ENCODE data around the gene UBR2. TPM values are rescaled to one million over a fixed set of nuclear protein-coding genes. Genes with fewer than 3 reads are reported as not detected.

Gene UBR2
- total RNA-seq, 4 donors from 2014 or later: 15.9 to 52.7 (median 49.4) TPM

- DNase-seq: no peak
- Histone ChIP-seq H3K27me3 (no peaks in the 10 kb centered on the region), H3K4me3 (no peak overlapping the region), H3K36me3 (no peaks in the 10 kb centered on the region), H3K9me3 (no peaks in the 10 kb centered on the region), H3K27ac (no peak overlapping the region), H3K4me1 (no peaks in the 10 kb centered on the region)
- 88 to 98% methylated on average over 1 of the region's 1 CpG for WGBS, 2 donors (ENCODE audit: low coverage in 1 of 2)
- intact Hi-C loops (cut with DNase I; ENCODE audit: low total_unique reads): no loop called here
- TF ChIP-seq CTCF (IDR thresholded peaks at IDR 0.05) (no peak), POLR2A (IDR thresholded peaks at IDR 0.05) (no peak), POLR2AphosphoS5 (IDR thresholded peaks at IDR 0.05) (no peak), EP300 (IDR thresholded peaks at IDR 0.05; ENCODE audit: low read depth) (no peak)
- in situ Hi-C loops (cut with MboI; ENCODE audit: low pct_ligation_motif_present in 1 of 4, low pct_unique_long_range_greater_than_20kb in 1 of 4, low sequenced_read_pairs in 3 of 4): loop anchor here (25.0 kb wide), 2 partner anchors 265 to 440 kb away; no protein-coding TSS in a partner anchor
Observed at GRCh38 chr6:42527204-42527603, 36.6 kb upstream of the UBR2 start.

GRCh38 chr6:42530296-42530695 is 33.5 kb upstream of the UBR2 start:
- intact Hi-C loops (cut with DNase I; ENCODE audit: low total_unique reads): loop anchor here (5.0 kb wide), 1 partner anchor 268 kb away; no protein-coding TSS in a partner anchor

GRCh38 chr6:42530751-42531150 is 33.1 kb upstream of the UBR2 start:
- intact Hi-C loops (cut with DNase I; ENCODE audit: low total_unique reads) (loop anchor here (5.0 kb wide), 1 partner anchor 268 kb away; no protein-coding TSS in a partner anchor), in situ Hi-C loops (cut with MboI; ENCODE audit: low pct_ligation_motif_present in 1 of 4, low pct_unique_long_range_greater_than_20kb in 1 of 4, low sequenced_read_pairs in 3 of 4) (loop anchor here (10.0 to 25.0 kb wide), 3 partner anchors 268 to 456 kb away; no protein-coding TSS in a partner anchor)
- no peaks in the 10 kb centered on the region for H3K36me3 ChIP-seq
- no peaks in the 10 kb centered on the region for H3K4me1 ChIP-seq
- WGBS, 2 donors (ENCODE audit: low coverage in 1 of 2): 43 to 59% methylated on average over 1 of the region's 1 CpG
- no peak overlapping the region for H3K27ac ChIP-seq
- no peaks in the 10 kb centered on the region for H3K9me3 ChIP-seq
- no peaks in the 10 kb centered on the region for H3K27me3 ChIP-seq
- no peak for DNase-seq
- TF ChIP-seq CTCF (IDR thresholded peaks at IDR 0.05) (no peak), POLR2A (IDR thresholded peaks at IDR 0.05) (no peak), EP300 (IDR thresholded peaks at IDR 0.05; ENCODE audit: low read depth) (no peak), POLR2AphosphoS5 (IDR thresholded peaks at IDR 0.05) (no peak)
- H3K4me3 ChIP-seq: no peak overlapping the region

More at GRCh38 chr6:42530296-42530695, 33.5 kb upstream of the UBR2 start:
- Histone ChIP-seq H3K4me1 (no peaks in the 10 kb centered on the region), H3K4me3 (no peak overlapping the region), H3K36me3 (no peaks in the 10 kb centered on the region), H3K9me3 (no peaks in the 10 kb centered on the region), H3K27me3 (no peaks in the 10 kb centered on the region), H3K27ac (no peak overlapping the region)
- TF ChIP-seq EP300 (IDR thresholded peaks at IDR 0.05; ENCODE audit: low read depth): no peak
- TF ChIP-seq POLR2A (IDR thresholded peaks at IDR 0.05): no peak
- no peak for TF ChIP-seq CTCF (IDR thresholded peaks at IDR 0.05)
- no peak for TF ChIP-seq POLR2AphosphoS5 (IDR thresholded peaks at IDR 0.05)
- DNase-seq: no peak
- in situ Hi-C loops (cut with MboI; ENCODE audit: low pct_ligation_motif_present in 1 of 4, low pct_unique_long_range_greater_than_20kb in 1 of 4, low sequenced_read_pairs in 3 of 4): loop anchor here (10.0 to 25.0 kb wide), 3 partner anchors 268 to 455 kb away; no protein-coding TSS in a partner anchor
- WGBS, 2 donors (ENCODE audit: low coverage in 1 of 2): 100% methylated on average over 1 of the region's 1 CpG

- in situ Hi-C loops (cut with MboI; ENCODE audit: low pct_ligation_motif_present in 1 of 4, low pct_unique_long_range_greater_than_20kb in 1 of 4, low sequenced_read_pairs in 3 of 4): loop anchor here (10.0 to 25.0 kb wide), 3 partner anchors 270 to 457 kb away; no protein-coding TSS in a partner anchor
- intact Hi-C loops (cut with DNase I; ENCODE audit: low total_unique reads): loop anchor here (5.0 kb wide), 1 partner anchor 270 kb away; no protein-coding TSS in a partner anchor
Observed at GRCh38 chr6:42532038-42532669, 31.7 kb upstream of the UBR2 start.

More at GRCh38 chr6:42532038-42532669, 31.7 kb upstream of the UBR2 start:
- no peak for DNase-seq
- no peaks in the 10 kb centered on the region for H3K4me1 ChIP-seq
- no peaks in the 10 kb centered on the region for H3K9me3 ChIP-seq
- H3K27ac ChIP-seq: no peak overlapping the region
- no peaks in the 10 kb centered on the region for H3K27me3 ChIP-seq
- TF ChIP-seq EP300 (IDR thresholded peaks at IDR 0.05; ENCODE audit: low read depth) (no peak), CTCF (IDR thresholded peaks at IDR 0.05) (peak; percentile 90 to 95 (median 91))
- no peaks in the 10 kb centered on the region for H3K36me3 ChIP-seq
- H3K4me3 ChIP-seq: no peak overlapping the region
